Measurements from ENCODE around the gene PTTG2. TPM values are rescaled to one million over a fixed set of nuclear protein-coding genes. Genes with fewer than 3 reads are reported as not detected.

Gene PTTG2
- polyA plus RNA-seq, 1 experiment: not detected

DNA sequence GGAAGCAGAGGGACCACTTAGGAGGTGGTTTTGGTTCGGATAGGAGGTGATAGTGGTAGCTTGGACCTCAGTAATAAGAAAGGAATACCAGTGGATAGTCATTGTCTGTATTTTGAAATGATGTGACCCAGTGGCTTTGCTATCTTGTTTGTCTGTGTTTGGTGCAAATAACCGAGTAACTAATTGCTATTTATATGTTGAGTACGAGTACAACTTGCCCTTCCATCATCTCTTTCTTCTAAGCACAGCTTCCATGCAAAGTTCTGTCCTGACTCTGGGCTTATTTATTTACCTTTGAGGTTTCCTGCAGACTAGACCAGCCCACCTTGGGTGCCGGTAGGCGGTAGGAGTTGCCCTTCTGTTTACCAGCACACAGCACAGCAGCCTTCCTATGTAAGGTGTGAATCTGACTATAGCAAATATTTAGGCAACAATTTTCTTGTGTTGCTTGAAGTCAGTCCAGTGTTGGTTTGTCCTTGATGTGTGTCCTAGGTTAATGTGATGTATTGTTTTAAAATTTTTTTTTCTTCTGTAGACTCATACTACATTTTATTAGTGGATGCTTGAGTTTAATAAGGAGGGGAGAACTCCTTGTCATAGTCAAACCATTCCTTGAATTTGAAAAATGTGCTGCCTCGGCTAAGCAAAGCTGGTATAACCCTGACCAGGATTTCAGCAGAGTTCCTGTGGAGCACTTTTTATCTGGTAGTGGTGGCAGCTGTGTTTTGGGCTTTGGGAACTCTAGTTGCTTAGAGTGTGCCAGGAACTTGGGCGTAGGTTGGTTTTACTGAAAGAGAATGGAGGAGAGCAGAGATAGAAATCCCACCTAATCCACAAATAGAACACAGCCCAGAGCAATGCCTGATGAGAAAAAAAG lies 21.9 kb downstream of the PTTG2 start:
- DNase-seq (ENCODE audit: low read depth): peak; percentile 53
- Histone ChIP-seq H3K36me3 (ENCODE audit: control insufficient read depth, insufficient read depth, low read length) (no peaks in the 10 kb centered on the region), H3K27me3 (ENCODE audit: control insufficient read depth, insufficient read depth, low read length) (no peaks in the 10 kb centered on the region), H3K4me3 (ENCODE audit: low read depth, low read length) (no peak overlapping the region)
- ChIA-PET POLR2A (no interaction called here), CTCF (interaction anchor here (1.1 to 1.2 kb wide), 2 partner anchors 53 to 180 kb away, joined by 3 read pairs; no protein-coding TSS in a partner anchor)
- TF ChIP-seq, protein P1, sequence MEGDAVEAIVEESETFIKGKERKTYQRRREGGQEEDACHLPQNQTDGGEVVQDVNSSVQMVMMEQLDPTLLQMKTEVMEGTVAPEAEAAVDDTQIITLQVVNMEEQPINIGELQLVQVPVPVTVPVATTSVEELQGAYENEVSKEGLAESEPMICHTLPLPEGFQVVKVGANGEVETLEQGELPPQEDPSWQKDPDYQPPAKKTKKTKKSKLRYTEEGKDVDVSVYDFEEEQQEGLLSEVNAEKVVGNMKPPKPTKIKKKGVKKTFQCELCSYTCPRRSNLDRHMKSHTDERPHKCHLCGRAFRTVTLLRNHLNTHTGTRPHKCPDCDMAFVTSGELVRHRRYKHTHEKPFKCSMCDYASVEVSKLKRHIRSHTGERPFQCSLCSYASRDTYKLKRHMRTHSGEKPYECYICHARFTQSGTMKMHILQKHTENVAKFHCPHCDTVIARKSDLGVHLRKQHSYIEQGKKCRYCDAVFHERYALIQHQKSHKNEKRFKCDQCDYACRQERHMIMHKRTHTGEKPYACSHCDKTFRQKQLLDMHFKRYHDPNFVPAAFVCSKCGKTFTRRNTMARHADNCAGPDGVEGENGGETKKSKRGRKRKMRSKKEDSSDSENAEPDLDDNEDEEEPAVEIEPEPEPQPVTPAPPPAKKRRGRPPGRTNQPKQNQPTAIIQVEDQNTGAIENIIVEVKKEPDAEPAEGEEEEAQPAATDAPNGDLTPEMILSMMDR (IDR thresholded peaks at IDR 0.05; ENCODE audit: insufficient read depth, low read depth, low read length): no peak

DNA sequence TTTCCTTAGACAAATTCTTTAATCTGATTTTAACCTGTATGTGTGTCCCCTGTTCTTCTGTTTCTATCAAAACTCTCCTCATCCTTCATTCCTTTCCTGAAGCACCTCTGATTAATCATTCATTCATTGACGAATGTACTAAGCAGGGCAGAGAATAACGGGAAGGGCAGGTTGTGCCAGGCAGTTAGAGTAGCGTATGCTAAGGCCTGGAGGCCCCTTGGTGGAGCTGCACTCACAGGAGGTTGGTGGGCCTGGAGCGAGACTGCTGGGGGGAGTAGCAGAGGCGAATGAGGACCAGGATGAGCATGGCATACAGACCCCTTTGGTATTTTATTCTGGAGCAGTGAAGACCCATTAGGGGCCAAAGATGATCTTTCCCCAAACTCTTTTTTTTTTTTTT lies 22.5 kb downstream of the PTTG2 start:
- Histone ChIP-seq H3K4me3 (ENCODE audit: low read depth, low read length) (no peak overlapping the region), H3K27me3 (ENCODE audit: control insufficient read depth, insufficient read depth, low read length) (no peaks in the 10 kb centered on the region), H3K36me3 (ENCODE audit: control insufficient read depth, insufficient read depth, low read length) (no peaks in the 10 kb centered on the region)
- CTCF ChIA-PET: interaction anchor here (1.2 kb wide), 1 partner anchor 181 kb away, joined by 3 read pairs; no protein-coding TSS in a partner anchor
- POLR2A ChIA-PET: no interaction called here
- TF ChIP-seq, protein P1 (IDR thresholded peaks at IDR 0.05; ENCODE audit: insufficient read depth, low read depth, low read length): no peak
- no peak for DNase-seq (ENCODE audit: low read depth)

DNA sequence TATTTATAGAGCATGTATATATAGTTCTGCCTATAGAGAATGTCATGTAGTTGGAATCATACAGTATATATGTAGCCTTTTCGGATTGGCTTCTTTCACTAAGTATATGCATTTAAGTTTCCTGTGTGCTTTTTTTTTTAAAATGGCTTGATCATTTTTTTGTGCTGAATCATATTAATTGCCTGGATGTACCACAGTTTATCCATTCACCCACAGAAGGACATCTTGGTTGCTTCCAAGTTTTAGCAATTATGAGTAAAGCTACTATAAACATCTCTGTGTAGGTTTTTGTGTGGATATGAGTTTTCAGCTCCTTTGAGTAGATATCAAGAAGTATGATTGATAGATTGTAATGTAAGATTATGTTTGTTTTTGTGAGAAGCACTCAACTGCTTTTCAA lies 23.8 kb downstream of the PTTG2 start:
- ChIA-PET POLR2A (no interaction called here), CTCF (no interaction called here)
- DNase-seq (ENCODE audit: low read depth): no peak

DNA sequence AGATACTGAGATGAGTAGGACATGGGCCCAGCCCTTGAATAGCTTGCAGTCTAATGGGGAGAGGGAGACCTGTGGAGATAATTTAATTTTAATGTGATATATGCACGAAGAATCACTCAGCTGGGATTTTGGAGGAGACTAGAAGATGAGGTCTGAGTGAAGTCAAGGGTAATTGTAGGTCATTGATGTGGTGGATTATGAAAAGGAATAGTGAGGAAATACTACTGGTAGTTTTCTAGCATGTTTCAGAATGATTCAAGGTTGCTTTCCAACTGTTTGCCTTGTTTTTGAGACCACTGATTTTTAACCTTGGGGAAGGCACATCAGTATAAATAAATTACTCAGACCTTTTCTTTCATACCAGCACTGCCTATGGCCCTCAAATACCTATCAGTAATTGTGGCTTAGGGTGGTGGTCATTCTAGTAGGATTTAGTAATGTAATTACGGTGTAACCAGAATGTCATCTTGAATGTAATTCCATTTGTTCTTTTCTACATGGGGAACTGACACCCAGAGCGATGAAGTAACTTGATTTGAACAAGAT lies 25.6 kb downstream of the PTTG2 start:
- no peaks in the 10 kb centered on the region for H3K36me3 ChIP-seq (ENCODE audit: control insufficient read depth, insufficient read depth, low read length)
- no peaks in the 10 kb centered on the region for H3K27me3 ChIP-seq (ENCODE audit: control insufficient read depth, insufficient read depth, low read length)
- TF ChIP-seq, protein P1 (IDR thresholded peaks at IDR 0.05; ENCODE audit: insufficient read depth, low read depth, low read length): no peak
- CTCF ChIA-PET: no interaction called here
- H3K4me3 ChIP-seq (ENCODE audit: low read depth, low read length): no peak overlapping the region
- POLR2A ChIA-PET: no interaction called here
- no peak for DNase-seq (ENCODE audit: low read depth)

More for the DNA sequence above, 23.8 kb downstream of the PTTG2 start:
- H3K4me3 ChIP-seq (ENCODE audit: low read depth, low read length): no peak overlapping the region
- H3K36me3 ChIP-seq (ENCODE audit: control insufficient read depth, insufficient read depth, low read length): no peaks in the 10 kb centered on the region
- TF ChIP-seq, protein P1 (IDR thresholded peaks at IDR 0.05; ENCODE audit: insufficient read depth, low read depth, low read length): no peak
- no peaks in the 10 kb centered on the region for H3K27me3 ChIP-seq (ENCODE audit: control insufficient read depth, insufficient read depth, low read length)

DNA sequence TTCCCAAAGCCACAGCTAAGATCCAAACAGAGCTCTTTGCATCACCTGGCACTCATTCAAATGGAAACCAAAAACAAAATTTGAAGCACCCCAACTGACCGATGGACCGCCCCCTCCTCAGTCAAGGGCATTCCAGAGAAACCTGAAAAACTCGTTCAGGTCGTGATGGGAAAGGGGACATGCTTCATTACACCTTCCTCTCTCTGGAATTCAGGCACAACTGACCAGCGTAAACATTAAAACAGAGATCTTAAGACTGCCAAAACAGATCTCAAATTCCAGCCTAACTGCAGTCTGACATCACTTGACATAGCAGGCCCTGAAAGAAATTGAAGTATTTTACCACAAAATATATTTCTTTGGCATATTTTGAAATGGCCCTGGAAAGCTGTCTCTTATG lies 28.5 kb downstream of the PTTG2 start:
- ChIA-PET CTCF (no interaction called here), POLR2A (no interaction called here)
- TF ChIP-seq, protein P1 (IDR thresholded peaks at IDR 0.05; ENCODE audit: insufficient read depth, low read depth, low read length): no peak

More for the DNA sequence above, 28.5 kb downstream of the PTTG2 start:
- Histone ChIP-seq H3K27me3 (ENCODE audit: control insufficient read depth, insufficient read depth, low read length) (no peaks in the 10 kb centered on the region), H3K4me3 (ENCODE audit: low read depth, low read length) (no peak overlapping the region), H3K36me3 (ENCODE audit: control insufficient read depth, insufficient read depth, low read length) (no peaks in the 10 kb centered on the region)
- no peak for DNase-seq (ENCODE audit: low read depth)
